ENCODE results near the gene PLEKHG4B. TPM values are rescaled to one million over a fixed set of nuclear protein-coding genes. Genes with fewer than 3 reads are reported as not detected.

Gene PLEKHG4B
- total RNA-seq, 1 donor from 2014 or later: 49.4 TPM

DNA sequence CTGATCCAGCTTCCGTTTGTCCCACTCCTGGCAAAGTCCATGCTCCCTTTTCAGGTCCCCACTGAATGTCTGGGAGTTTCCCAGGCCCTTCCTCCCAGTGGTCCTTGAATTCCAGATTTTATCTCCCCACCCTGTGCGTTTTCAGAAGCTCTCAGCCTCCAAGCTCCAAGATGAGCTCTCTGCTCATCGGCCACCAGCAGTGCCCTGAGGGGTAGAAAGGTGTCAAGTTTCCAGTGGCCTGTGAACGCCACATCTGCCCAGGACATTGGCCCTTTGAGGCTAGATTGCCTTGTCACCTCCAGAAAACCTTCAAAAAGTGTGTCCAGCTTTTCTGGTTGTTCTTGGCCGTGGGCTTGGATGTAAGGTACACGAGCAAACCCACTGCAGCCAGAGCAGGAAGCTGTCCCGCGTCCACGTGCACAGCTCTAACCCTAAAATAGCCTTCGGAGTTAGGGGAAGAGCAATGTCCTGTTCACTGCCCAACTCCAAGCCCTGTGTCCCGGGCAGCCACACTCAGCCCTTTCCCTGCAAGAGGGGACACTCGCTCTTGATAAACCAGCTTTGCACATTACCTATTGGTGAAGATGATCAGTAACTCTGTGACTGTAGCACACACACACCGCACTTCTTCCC lies 88.4 kb downstream of the PLEKHG4B start:
- no peak for DNase-seq
- TF ChIP-seq, protein P1, sequence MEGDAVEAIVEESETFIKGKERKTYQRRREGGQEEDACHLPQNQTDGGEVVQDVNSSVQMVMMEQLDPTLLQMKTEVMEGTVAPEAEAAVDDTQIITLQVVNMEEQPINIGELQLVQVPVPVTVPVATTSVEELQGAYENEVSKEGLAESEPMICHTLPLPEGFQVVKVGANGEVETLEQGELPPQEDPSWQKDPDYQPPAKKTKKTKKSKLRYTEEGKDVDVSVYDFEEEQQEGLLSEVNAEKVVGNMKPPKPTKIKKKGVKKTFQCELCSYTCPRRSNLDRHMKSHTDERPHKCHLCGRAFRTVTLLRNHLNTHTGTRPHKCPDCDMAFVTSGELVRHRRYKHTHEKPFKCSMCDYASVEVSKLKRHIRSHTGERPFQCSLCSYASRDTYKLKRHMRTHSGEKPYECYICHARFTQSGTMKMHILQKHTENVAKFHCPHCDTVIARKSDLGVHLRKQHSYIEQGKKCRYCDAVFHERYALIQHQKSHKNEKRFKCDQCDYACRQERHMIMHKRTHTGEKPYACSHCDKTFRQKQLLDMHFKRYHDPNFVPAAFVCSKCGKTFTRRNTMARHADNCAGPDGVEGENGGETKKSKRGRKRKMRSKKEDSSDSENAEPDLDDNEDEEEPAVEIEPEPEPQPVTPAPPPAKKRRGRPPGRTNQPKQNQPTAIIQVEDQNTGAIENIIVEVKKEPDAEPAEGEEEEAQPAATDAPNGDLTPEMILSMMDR (IDR thresholded peaks at IDR 0.05; ENCODE audit: partially characterized antibody, unreplicated experiment): no peak
- Mint-ChIP-seq H3K4me3 (ENCODE audit: unreplicated experiment) (no peak overlapping the region), H3K9me3 (ENCODE audit: unreplicated experiment) (peaks cover 2% of the 10 kb centered on the region), H3K27ac (ENCODE audit: unreplicated experiment) (no peak overlapping the region), H3K36me3 (ENCODE audit: unreplicated experiment) (no peaks in the 10 kb centered on the region), H3K27me3 (ENCODE audit: unreplicated experiment) (no peaks in the 10 kb centered on the region), H3K4me1 (ENCODE audit: low read depth, unreplicated experiment) (peaks cover 5% of the 10 kb centered on the region)

DNA sequence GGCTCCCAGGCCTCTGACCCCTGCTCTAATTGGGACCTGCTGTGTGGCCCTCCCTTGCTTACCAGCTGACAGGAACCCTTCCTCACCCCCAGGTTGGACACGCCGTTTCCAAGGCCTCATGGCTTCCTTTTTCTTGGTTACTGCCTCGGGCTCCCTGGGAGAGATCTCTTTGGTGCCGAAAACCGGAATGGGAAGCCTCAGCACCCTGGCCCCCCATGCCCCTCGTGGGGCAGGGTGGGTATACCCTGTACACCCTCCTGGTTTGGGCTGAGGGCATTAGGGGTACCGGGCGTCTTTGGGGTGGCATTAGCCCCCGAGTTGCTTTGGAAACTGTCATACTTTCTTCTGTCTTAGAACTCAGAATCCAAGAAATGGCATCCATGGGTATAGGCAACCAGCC lies 89.2 kb downstream of the PLEKHG4B start:
- Mint-ChIP-seq H3K27me3 (ENCODE audit: unreplicated experiment) (no peaks in the 10 kb centered on the region), H3K9me3 (ENCODE audit: unreplicated experiment) (peaks cover 5% of the 10 kb centered on the region), H3K4me1 (ENCODE audit: low read depth, unreplicated experiment) (peaks cover 5% of the 10 kb centered on the region), H3K27ac (ENCODE audit: unreplicated experiment) (no peak overlapping the region), H3K4me3 (ENCODE audit: unreplicated experiment) (no peak overlapping the region), H3K36me3 (ENCODE audit: unreplicated experiment) (no peaks in the 10 kb centered on the region)
- DNase-seq: no peak
- TF ChIP-seq, protein P1 (IDR thresholded peaks at IDR 0.05; ENCODE audit: partially characterized antibody, unreplicated experiment): no peak

DNA sequence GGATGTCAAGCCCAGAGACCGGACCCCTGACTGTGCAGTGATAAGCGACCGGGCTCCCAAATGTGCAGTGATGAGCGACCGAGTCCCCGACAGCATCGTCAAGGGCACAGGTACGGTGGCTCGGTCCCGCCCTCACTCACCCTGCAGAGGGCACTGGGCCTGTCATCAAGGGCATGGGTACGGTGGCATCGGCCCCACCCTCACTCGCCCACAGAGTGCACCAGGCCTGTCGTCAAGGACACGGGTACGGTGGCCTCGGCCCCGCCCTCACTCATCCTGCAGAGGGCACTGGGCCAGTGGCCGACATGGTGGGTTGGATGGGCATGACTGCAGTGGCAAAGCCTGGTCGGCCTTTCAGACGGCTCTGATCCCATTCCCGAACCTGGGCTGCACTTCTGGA lies 89.6 kb downstream of the PLEKHG4B start:
- DNase-seq: no peak
- Mint-ChIP-seq H3K9me3 (ENCODE audit: unreplicated experiment) (peaks cover 5% of the 10 kb centered on the region), H3K36me3 (ENCODE audit: unreplicated experiment) (no peaks in the 10 kb centered on the region), H3K27me3 (ENCODE audit: unreplicated experiment) (no peaks in the 10 kb centered on the region), H3K4me3 (ENCODE audit: unreplicated experiment) (no peak overlapping the region), H3K4me1 (ENCODE audit: low read depth, unreplicated experiment) (peaks cover 5% of the 10 kb centered on the region), H3K27ac (ENCODE audit: unreplicated experiment) (no peak overlapping the region)
- TF ChIP-seq, protein P1 (IDR thresholded peaks at IDR 0.05; ENCODE audit: partially characterized antibody, unreplicated experiment): no peak

GRCh38 chr5:182126-182525 lies 90.2 kb downstream of the PLEKHG4B start:
- Mint-ChIP-seq H3K36me3 (ENCODE audit: unreplicated experiment) (no peaks in the 10 kb centered on the region), H3K4me1 (ENCODE audit: low read depth, unreplicated experiment) (peaks cover 5% of the 10 kb centered on the region), H3K4me3 (ENCODE audit: unreplicated experiment) (no peak overlapping the region), H3K9me3 (ENCODE audit: unreplicated experiment) (peaks cover 5% of the 10 kb centered on the region), H3K27ac (ENCODE audit: unreplicated experiment) (no peak overlapping the region), H3K27me3 (ENCODE audit: unreplicated experiment) (no peaks in the 10 kb centered on the region)
- no peak for DNase-seq
- TF ChIP-seq, protein P1 (IDR thresholded peaks at IDR 0.05; ENCODE audit: partially characterized antibody, unreplicated experiment): no peak

DNA sequence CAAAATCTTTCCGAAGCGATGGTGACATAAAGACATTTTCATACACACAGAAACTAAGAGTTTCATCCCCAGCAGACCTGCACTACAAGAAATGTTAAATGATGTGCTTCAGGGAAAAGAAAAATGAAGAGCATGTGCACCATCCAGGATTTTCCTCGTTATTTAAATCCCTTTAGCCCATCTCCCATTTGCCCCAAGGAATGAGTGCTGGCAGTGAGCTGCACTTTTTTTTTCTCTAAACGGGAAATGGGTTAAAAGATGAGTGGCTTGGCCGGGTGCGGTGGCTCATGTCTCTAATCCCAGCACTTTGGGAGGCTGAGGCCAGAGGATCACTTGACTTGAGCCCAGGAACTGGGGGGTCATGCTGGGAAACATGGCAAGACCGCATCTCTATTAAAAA lies 92.5 kb downstream of the PLEKHG4B start:
- H3K4me1 Mint-ChIP-seq (ENCODE audit: low read depth, unreplicated experiment): peaks cover 16% of the 10 kb centered on the region
- no peak overlapping the region for H3K4me3 Mint-ChIP-seq (ENCODE audit: unreplicated experiment)

More for the DNA sequence above, 92.5 kb downstream of the PLEKHG4B start:
- Mint-ChIP-seq H3K36me3 (ENCODE audit: unreplicated experiment) (no peaks in the 10 kb centered on the region), H3K27me3 (ENCODE audit: unreplicated experiment) (peaks cover 4% of the 10 kb centered on the region), H3K9me3 (ENCODE audit: unreplicated experiment) (peaks cover 5% of the 10 kb centered on the region), H3K27ac (ENCODE audit: unreplicated experiment) (no peak overlapping the region)
- no peak for DNase-seq
- TF ChIP-seq, protein P1 (IDR thresholded peaks at IDR 0.05; ENCODE audit: partially characterized antibody, unreplicated experiment): no peak

Data from glutamatergic neuron (in vitro differentiated cells).